GM12875 (cell line): ENCODE measurements around the gene NT5C1A.

ENCODE experiments used
- H3K4me3 ChIP-seq: one replicate; pipeline ENCODE4 v1.5.1; 2011; ENCODE audit warnings: low read depth, low read length, control low read depth
- TF ChIP-seq, protein P1 (sequence below): IDR thresholded peaks from 2 replicates; pipeline ENCODE4 v1.5.1; 2011; ENCODE audit warnings: low read depth, mild to moderate bottlenecking, control low read depth, inconsistent platforms, low read length, moderate library complexity, borderline replicate concordance; ENCODE audit not compliant: insufficient read depth

NT5C1A gene

DNA sequence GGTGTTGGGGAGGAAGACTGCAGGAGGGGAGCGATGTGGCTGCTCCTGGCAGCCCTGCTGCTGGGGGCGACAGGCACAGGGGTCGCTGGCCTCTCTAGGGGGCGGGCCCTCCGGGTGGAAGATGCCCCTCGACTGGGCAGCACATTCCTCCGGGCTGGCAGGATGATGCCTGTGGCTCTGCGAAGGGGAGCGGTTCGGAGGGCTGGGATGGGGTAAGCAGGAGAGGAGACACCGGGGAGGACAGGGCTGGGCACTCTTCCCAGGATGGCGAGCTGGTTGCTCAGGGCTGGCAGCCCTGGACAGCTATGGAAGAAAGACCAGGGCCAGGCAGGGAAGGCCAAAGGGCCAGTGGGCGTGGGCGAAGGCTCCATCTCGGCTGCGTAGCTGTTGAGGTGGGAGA lies 45.3 kb downstream of the NT5C1A start:
- TF ChIP-seq, protein P1, sequence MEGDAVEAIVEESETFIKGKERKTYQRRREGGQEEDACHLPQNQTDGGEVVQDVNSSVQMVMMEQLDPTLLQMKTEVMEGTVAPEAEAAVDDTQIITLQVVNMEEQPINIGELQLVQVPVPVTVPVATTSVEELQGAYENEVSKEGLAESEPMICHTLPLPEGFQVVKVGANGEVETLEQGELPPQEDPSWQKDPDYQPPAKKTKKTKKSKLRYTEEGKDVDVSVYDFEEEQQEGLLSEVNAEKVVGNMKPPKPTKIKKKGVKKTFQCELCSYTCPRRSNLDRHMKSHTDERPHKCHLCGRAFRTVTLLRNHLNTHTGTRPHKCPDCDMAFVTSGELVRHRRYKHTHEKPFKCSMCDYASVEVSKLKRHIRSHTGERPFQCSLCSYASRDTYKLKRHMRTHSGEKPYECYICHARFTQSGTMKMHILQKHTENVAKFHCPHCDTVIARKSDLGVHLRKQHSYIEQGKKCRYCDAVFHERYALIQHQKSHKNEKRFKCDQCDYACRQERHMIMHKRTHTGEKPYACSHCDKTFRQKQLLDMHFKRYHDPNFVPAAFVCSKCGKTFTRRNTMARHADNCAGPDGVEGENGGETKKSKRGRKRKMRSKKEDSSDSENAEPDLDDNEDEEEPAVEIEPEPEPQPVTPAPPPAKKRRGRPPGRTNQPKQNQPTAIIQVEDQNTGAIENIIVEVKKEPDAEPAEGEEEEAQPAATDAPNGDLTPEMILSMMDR = no peak
- no peak overlapping the region for H3K4me3 ChIP-seq

GRCh38 chr1:39625462-39626273 lies 46.2 kb downstream of the NT5C1A start:
- H3K4me3 ChIP-seq = no peak overlapping the region
- TF ChIP-seq, protein P1 = no peak

- H3K4me3 ChIP-seq = no peak overlapping the region
- TF ChIP-seq, protein P1 = no peak
Observed at GRCh38 chr1:39625009-39625408, 46.9 kb downstream of the NT5C1A start.

- no peak overlapping the region for H3K4me3 ChIP-seq
- TF ChIP-seq, protein P1 = no peak
Observed at GRCh38 chr1:39623053-39623452, 48.9 kb downstream of the NT5C1A start.

DNA sequence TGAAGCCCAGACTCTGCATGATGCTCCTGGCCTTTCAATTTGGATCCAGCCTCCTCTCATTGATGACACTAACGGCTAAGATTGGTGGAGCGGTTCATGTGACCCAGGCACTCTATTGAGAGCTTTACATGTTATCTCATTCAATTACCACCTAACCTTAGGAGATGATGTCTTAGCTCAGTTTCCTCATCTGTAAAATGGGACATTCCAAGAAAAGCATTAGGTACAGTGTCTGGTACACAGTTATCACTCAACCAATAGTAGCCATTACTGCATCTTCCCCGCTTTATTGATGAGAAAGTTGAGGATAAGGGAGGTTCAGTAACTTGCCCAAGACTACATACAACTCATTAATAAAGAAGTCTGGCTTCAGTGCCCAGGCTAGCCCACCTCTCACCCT lies 49.5 kb downstream of the NT5C1A start:
- TF ChIP-seq, protein P1 = no peak
- no peak overlapping the region for H3K4me3 ChIP-seq

GRCh38 chr1:39620659-39621165 lies 51.2 kb downstream of the NT5C1A start:
- H3K4me3 ChIP-seq = no peak overlapping the region
- TF ChIP-seq, protein P1 = no peak

DNA sequence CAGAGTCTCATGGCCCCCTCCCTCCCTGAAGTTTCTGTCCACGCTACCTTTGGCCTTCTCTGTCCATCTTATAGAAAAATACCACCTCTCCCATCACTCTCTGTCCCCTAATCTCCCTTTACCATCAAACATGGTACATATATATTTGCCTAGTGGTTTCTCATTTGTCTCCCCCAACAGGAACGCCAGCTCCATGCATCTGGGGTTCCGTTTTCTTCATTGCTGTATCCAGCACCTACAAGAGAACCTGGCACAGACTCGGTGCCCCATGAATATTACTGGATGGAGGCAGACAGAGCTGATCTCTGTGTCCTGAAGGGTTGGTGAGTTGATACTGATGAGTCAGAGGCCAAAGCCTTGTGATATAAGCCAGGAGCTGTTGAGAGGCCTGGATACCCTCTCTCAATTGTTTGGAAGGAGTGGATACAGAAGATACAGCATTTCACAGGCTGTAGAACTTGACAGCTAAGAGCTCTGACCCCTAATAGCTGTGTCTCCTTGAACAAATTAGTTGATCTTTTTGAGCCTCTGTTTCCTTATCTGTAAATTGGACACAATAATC lies 54.3 kb downstream of the NT5C1A start:
- TF ChIP-seq, protein P1 = no peak
- no peak overlapping the region for H3K4me3 ChIP-seq
